Measurements from ENCODE around the gene HECTD1. TPM values are rescaled to one million over a fixed set of nuclear protein-coding genes. Genes with fewer than 3 reads are reported as not detected.

HECTD1 gene
- total and polyA plus RNA-seq, 9 of the 15 experiments (the other 6 are each of a cell fraction or from before 2014, with no cell fraction given), result 27.9 to 111 (median 78.1) TPM

DNA sequence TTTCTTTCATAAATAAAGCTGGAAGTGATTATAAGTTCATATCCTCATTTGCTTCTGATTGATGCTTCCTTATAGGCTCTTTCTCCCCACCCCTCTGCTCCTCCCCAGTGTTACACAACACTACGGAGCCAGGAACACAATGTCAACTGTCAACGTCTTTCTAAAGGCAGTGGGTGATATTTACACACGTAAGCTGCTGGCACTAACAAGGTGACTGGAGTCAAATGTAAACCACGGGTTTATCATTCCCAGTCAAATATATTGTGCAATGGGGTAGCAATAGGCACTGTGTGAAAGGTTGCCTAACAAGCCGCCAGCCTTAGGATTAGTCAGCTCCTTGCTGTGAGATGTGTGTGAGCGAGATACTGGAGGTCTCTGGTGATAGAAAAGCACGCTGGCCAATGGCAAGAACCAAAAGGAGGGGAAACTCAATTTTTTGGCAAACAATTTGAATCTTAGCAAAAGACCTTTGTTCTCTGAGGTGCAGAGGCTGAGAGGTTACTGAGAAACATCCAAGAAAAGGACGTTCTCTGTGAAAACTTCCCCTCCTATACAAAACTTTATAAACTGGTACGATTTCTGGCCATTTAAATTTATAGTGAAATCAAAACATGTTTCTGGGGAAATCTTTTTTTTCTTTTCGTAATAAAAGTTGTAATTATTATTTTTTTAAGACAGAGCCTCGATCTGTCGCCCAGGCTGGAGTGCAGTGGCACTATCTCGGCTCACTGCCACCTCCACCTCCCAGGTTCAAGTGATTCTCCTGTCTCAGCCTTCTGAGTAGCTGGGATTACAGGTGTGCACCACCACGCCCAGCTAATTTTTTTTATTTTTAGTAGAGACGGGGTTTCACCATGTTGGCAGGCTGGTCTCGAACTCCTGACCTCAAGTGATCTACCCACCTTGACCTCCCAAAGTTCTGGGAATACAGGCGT lies 22.3 kb upstream of the HECTD1 start (continued):
- TF ChIP-seq, protein P1, sequence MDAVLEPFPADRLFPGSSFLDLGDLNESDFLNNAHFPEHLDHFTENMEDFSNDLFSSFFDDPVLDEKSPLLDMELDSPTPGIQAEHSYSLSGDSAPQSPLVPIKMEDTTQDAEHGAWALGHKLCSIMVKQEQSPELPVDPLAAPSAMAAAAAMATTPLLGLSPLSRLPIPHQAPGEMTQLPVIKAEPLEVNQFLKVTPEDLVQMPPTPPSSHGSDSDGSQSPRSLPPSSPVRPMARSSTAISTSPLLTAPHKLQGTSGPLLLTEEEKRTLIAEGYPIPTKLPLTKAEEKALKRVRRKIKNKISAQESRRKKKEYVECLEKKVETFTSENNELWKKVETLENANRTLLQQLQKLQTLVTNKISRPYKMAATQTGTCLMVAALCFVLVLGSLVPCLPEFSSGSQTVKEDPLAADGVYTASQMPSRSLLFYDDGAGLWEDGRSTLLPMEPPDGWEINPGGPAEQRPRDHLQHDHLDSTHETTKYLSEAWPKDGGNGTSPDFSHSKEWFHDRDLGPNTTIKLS (IDR thresholded peaks at IDR 0.05; ENCODE audit: borderline replicate concordance, low read depth), result peak; percentile 64; the same call in 1 of the 2 replicates
- peak; percentile 46; the same call in 1 of the 2 replicates for TF ChIP-seq MTA2 (IDR thresholded peaks at IDR 0.05; ENCODE audit: low read depth)
- no peak for TF ChIP-seq ZNF57 (CRISPR knock-in tag; IDR thresholded peaks at IDR 0.05)
- TF ChIP-seq FOXA3 (CRISPR knock-in tag; conservative IDR thresholded peaks at IDR 0.05 in 1 of 2, IDR thresholded peaks at IDR 0.05 in 1 of 2), result peak; percentile 84 to 87
- 0 out of 2 replicates have a peak, but pooled peaks have one; percentile 29 for TF ChIP-seq ZNF41 (CRISPR knock-in tag; conservative IDR thresholded peaks at IDR 0.05)
- TF ChIP-seq NR2C1 (IDR thresholded peaks at IDR 0.05), result peak; percentile 58; the same call in 1 of the 2 replicates
- TF ChIP-seq NR2C1 (tag; IDR thresholded peaks at IDR 0.05), result peak; percentile 76
- TF ChIP-seq, protein P2, sequence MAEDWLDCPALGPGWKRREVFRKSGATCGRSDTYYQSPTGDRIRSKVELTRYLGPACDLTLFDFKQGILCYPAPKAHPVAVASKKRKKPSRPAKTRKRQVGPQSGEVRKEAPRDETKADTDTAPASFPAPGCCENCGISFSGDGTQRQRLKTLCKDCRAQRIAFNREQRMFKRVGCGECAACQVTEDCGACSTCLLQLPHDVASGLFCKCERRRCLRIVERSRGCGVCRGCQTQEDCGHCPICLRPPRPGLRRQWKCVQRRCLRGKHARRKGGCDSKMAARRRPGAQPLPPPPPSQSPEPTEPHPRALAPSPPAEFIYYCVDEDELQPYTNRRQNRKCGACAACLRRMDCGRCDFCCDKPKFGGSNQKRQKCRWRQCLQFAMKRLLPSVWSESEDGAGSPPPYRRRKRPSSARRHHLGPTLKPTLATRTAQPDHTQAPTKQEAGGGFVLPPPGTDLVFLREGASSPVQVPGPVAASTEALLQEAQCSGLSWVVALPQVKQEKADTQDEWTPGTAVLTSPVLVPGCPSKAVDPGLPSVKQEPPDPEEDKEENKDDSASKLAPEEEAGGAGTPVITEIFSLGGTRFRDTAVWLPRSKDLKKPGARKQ (CRISPR knock-in tag; IDR thresholded peaks at IDR 0.05), result no peak
- TF ChIP-seq SUPT5H (IDR thresholded peaks at IDR 0.05), result peak; percentile 52; the same call in 1 of the 2 replicates
- peak; percentile 95 for TF ChIP-seq SMAD4 (CRISPR knock-in tag; conservative IDR thresholded peaks at IDR 0.05)
- no peak for TF ChIP-seq TGIF2 (CRISPR knock-in tag; IDR thresholded peaks at IDR 0.05)
- TF ChIP-seq BHLHE40 (IDR thresholded peaks at IDR 0.05; ENCODE audit: low read length), result peak; percentile 55; the same call in 1 of the 2 replicates
- peak; percentile 83 for TF ChIP-seq BRD9 (IDR thresholded peaks at IDR 0.05; ENCODE audit: low read depth, partially characterized antibody)
- TF ChIP-seq ESRRA (IDR thresholded peaks at IDR 0.05; ENCODE audit: borderline replicate concordance, low read depth), result peak; percentile 94
- 0 out of 2 replicates have a peak, but pooled peaks have one; percentile 22 for TF ChIP-seq NFRKB (IDR thresholded peaks at IDR 0.05; ENCODE audit: low read depth)
- no peak for TF ChIP-seq ZZZ3 (IDR thresholded peaks at IDR 0.05)
- peak; percentile 92 for TF ChIP-seq JUND (IDR thresholded peaks at IDR 0.05; ENCODE audit: borderline replicate concordance, low read depth, low read length)
- peak; percentile 88; the same call in 2 of the 3 replicates for TF ChIP-seq JUND (tag; IDR thresholded peaks at IDR 0.05; ENCODE audit: borderline replicate concordance, low read depth, low read length)
- TF ChIP-seq, protein P3, sequence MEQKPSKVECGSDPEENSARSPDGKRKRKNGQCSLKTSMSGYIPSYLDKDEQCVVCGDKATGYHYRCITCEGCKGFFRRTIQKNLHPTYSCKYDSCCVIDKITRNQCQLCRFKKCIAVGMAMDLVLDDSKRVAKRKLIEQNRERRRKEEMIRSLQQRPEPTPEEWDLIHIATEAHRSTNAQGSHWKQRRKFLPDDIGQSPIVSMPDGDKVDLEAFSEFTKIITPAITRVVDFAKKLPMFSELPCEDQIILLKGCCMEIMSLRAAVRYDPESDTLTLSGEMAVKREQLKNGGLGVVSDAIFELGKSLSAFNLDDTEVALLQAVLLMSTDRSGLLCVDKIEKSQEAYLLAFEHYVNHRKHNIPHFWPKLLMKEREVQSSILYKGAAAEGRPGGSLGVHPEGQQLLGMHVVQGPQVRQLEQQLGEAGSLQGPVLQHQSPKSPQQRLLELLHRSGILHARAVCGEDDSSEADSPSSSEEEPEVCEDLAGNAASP (IDR thresholded peaks at IDR 0.05), result no peak
- TF ChIP-seq, protein P4, sequence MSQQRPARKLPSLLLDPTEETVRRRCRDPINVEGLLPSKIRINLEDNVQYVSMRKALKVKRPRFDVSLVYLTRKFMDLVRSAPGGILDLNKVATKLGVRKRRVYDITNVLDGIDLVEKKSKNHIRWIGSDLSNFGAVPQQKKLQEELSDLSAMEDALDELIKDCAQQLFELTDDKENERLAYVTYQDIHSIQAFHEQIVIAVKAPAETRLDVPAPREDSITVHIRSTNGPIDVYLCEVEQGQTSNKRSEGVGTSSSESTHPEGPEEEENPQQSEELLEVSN (IDR thresholded peaks at IDR 0.05; ENCODE audit: borderline replicate concordance in 1 of 2, extremely low read depth in 1 of 2, insufficient read depth in 1 of 2, insufficient read length in 1 of 2, low read depth in 1 of 2, low read length in 1 of 2, poor library complexity in 1 of 2, severe bottlenecking in 1 of 2), result no peak
- TF ChIP-seq ZNF785 (CRISPR knock-in tag; IDR thresholded peaks at IDR 0.05), result no peak
- peak; percentile 91 for TF ChIP-seq HDAC2 (IDR thresholded peaks at IDR 0.05)

All from K562 (cell line).